Gastrocnemius medialis (tissue), 4 donors: ENCODE measurements around the gene C3.

ENCODE experiments used
- POLR2A ChIP-seq, 2 donors: fragments of 450-650 bp; IDR thresholded peaks; one replicate each; pipeline ENCODE4 v1.6.1; 2017; ENCODE audit warnings: antibody characterized with exemption in 2 of 2, mild to moderate bottlenecking in 2 of 2, moderate library complexity in 2 of 2
- TF ChIP-seq, protein P1 (sequence below), 5 experiments: fragments of 450-650 bp in 3 of 5; fragments of 200-600 bp in 2 of 5; sonication (generic) in 2 of 5; IDR thresholded peaks in 4 of 5; conservative IDR thresholded peaks in 1 of 5; 1 replicate in 4 of 5; 2 replicates in 1 of 5; pipeline ENCODE4 v1.5.1; 2016 to 2019; ENCODE audit warnings: antibody characterized with exemption in 5 of 5, mild to moderate bottlenecking in 3 of 5, moderate library complexity in 3 of 5

GRCh38 chr19:6721138-6721474 lies 656 bp upstream of the C3 start:
- TF ChIP-seq, protein P1, sequence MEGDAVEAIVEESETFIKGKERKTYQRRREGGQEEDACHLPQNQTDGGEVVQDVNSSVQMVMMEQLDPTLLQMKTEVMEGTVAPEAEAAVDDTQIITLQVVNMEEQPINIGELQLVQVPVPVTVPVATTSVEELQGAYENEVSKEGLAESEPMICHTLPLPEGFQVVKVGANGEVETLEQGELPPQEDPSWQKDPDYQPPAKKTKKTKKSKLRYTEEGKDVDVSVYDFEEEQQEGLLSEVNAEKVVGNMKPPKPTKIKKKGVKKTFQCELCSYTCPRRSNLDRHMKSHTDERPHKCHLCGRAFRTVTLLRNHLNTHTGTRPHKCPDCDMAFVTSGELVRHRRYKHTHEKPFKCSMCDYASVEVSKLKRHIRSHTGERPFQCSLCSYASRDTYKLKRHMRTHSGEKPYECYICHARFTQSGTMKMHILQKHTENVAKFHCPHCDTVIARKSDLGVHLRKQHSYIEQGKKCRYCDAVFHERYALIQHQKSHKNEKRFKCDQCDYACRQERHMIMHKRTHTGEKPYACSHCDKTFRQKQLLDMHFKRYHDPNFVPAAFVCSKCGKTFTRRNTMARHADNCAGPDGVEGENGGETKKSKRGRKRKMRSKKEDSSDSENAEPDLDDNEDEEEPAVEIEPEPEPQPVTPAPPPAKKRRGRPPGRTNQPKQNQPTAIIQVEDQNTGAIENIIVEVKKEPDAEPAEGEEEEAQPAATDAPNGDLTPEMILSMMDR (IDR thresholded peaks at IDR 0.05 in 4 of 5, conservative IDR thresholded peaks at IDR 0.05 in 1 of 5), result no peak
- no peak for TF ChIP-seq POLR2A (IDR thresholded peaks at IDR 0.05)
